Measurements from ENCODE around the gene SETD3. TPM values are rescaled to one million over a fixed set of nuclear protein-coding genes. Genes with fewer than 3 reads are reported as not detected.

SETD3 gene
- total and polyA plus RNA-seq, 2 experiments from 2014 or later, result 40.7 to 68.0 TPM

GRCh38 chr14:99363051-99363450, 117.6 kb downstream of the SETD3 start (continued):
- TF ChIP-seq STAT1 (IDR thresholded peaks at IDR 0.05; ENCODE audit: unreplicated experiment) (no peak), EZH2 (IDR thresholded peaks at IDR 0.05; ENCODE audit: low read depth, unreplicated experiment) (no peak), ZNF114 (CRISPR knock-in tag; IDR thresholded peaks at IDR 0.05) (no peak), POLR2AphosphoS5 (IDR thresholded peaks at IDR 0.05; ENCODE audit: low read depth) (no peak), EZH2phosphoT487 (IDR thresholded peaks at IDR 0.05; ENCODE audit: unreplicated experiment) (no peak), JUNB (IDR thresholded peaks at IDR 0.05; ENCODE audit: unreplicated experiment) (no peak), CTCF (conservative IDR thresholded peaks at IDR 0.05; ENCODE audit: low read depth in 2 of 2) (no peak)

- ATAC-seq (no peak), DNase-seq (ENCODE audit: low spot score) (no peak)
- Mint-ChIP-seq H3K4me1 (peaks cover 17% of the 10 kb centered on the region), H3K4me3 (no peak overlapping the region), H3K27me3 (ENCODE audit: insufficient read depth, low read depth, poor library complexity) (peaks cover 2% of the 10 kb centered on the region), H3K9me3 (no peaks in the 10 kb centered on the region; the same call in 2 of the 3 replicates), H3K36me3 (ENCODE audit: low read depth) (no peaks in the 10 kb centered on the region), H3K27ac (no peak overlapping the region)
- Histone ChIP-seq H3K4me1 (ENCODE audit: insufficient read depth) (peaks cover 4% of the 10 kb centered on the region; the same call in 1 of the 2 replicates), H3K4me3 (no peak overlapping the region), H3K79me2 (replicated peaks; ENCODE audit: insufficient read depth) (no peaks in the 10 kb centered on the region), H4K20me1 (replicated peaks; ENCODE audit: insufficient read depth) (no peaks in the 10 kb centered on the region), H3F3A (replicated peaks; ENCODE audit: low read depth) (no peaks in the 10 kb centered on the region), H3K27ac (ENCODE audit: low read depth) (no peak overlapping the region), H3K4me2 (no peak overlapping the region), H2AFZ (peak overlapping the region; percentile 32; the same call in 1 of the 2 replicates), H3K9me2 (ENCODE audit: insufficient read depth) (0 out of 2 replicates have a peak, but pooled peaks cover 2% of the 10 kb centered on the region), H3K36me3 (ENCODE audit: insufficient read depth) (no peaks in the 10 kb centered on the region), H3K27me3 (ENCODE audit: insufficient read depth) (no peaks in the 10 kb centered on the region)
- no peak for TF ChIP-seq EZH2 (IDR thresholded peaks at IDR 0.05; ENCODE audit: low read depth, unreplicated experiment)
- no peak for TF ChIP-seq CREB1 (CRISPR knock-in tag; IDR thresholded peaks at IDR 0.05; ENCODE audit: low read depth)
- no peak for TF ChIP-seq POLR2AphosphoS5 (IDR thresholded peaks at IDR 0.05; ENCODE audit: low read depth)
- TF ChIP-seq NANOG (IDR thresholded peaks at IDR 0.05; ENCODE audit: borderline replicate concordance), result no peak
- no peak for TF ChIP-seq CTCF (conservative IDR thresholded peaks at IDR 0.05; ENCODE audit: low read depth in 2 of 2)
- no peak for TF ChIP-seq ZNF331 (CRISPR knock-in tag; IDR thresholded peaks at IDR 0.05; ENCODE audit: low read depth)
- TF ChIP-seq JUNB (IDR thresholded peaks at IDR 0.05; ENCODE audit: unreplicated experiment), result no peak
- TF ChIP-seq ZNF114 (CRISPR knock-in tag; IDR thresholded peaks at IDR 0.05), result no peak
- no peak for TF ChIP-seq ZNF462 (CRISPR knock-in tag; IDR thresholded peaks at IDR 0.05)
- no peak for TF ChIP-seq STAT1 (IDR thresholded peaks at IDR 0.05; ENCODE audit: unreplicated experiment)
Measured at GRCh38 chr14:99361596-99362215, 119.0 kb downstream of the SETD3 start.
